BJ (cell line): ENCODE measurements around the gene OXTR. TPM values are rescaled to one million over a fixed set of nuclear protein-coding genes. Genes with fewer than 3 reads are reported as not detected.

Experiments
- CTCF ChIA-PET: fragments of 350-600 bp; formaldehyde crosslinking; extraction: SDS; loops from one replicate; lab custom pipeline; 2021; ENCODE audit warnings: antibody characterized with exemption, inconsistent platforms; lab: Yijun Ruan, JAX
- POLR2A ChIA-PET: fragments of 300-600 bp; sonication (Branson Sonifier 250); formaldehyde crosslinking; extraction: SDS; loops from one replicate; lab custom pipeline; 2021; ENCODE audit warnings: antibody characterized with exemption; lab: Charles Lee
- DNase-seq: peaks from one replicate; pipeline ENCODE4 v3.0.0-alpha.2; 2011; ENCODE audit warnings: low read depth
- H3K27me3 ChIP-seq: 2 replicates; pipeline ENCODE4 v1.6.0; 2011; ENCODE audit warnings: low read length; ENCODE audit not compliant: control insufficient read depth, insufficient read depth
- H3K36me3 ChIP-seq: 2 replicates; pipeline ENCODE4 v1.5.1; 2011; ENCODE audit warnings: low read length; ENCODE audit not compliant: control insufficient read depth, insufficient read depth
- H3K4me3 ChIP-seq: 2 replicates; pipeline ENCODE4 v1.5.1; 2011; ENCODE audit warnings: low read depth, mild to moderate bottlenecking, control low read depth, low read length
- CTCF ChIP-seq: IDR thresholded peaks from 2 replicates; pipeline ENCODE4 v1.5.1; 2011; ENCODE audit warnings: low read depth, mild to moderate bottlenecking, control low read depth, inconsistent platforms, low read length, moderate library complexity; ENCODE audit not compliant: insufficient read depth
- polyA plus RNA-seq: library from polyadenylated mRNA; depleted of rRNA; stranded (reverse); fragments of >200 nt; gene quantifications from 2 replicates; pipeline ENCODE4 v1.2.3, GENCODE V29; 2011

The OXTR gene
- polyA plus RNA-seq, 1 experiment: 195 TPM

- ChIA-PET CTCF (no interaction called here), POLR2A (no interaction called here)
- Histone ChIP-seq H3K4me3 (no peak overlapping the region), H3K36me3 (no peaks in the 10 kb centered on the region), H3K27me3 (no peaks in the 10 kb centered on the region)
- DNase-seq: no peak
- no peak for TF ChIP-seq CTCF
Observed at GRCh38 chr3:8805774-8806173, 36.4 kb upstream of the OXTR start.

GRCh38 chr3:8802256-8802655 lies 32.8 kb upstream of the OXTR start:
- ChIA-PET POLR2A (no interaction called here), CTCF (interaction anchor here (1.8 kb wide), 1 partner anchor 12 kb away, joined by 4 read pairs; no protein-coding TSS in a partner anchor)
- no peak overlapping the region for H3K4me3 ChIP-seq
- TF ChIP-seq CTCF: no peak
- DNase-seq: no peak
- no peaks in the 10 kb centered on the region for H3K27me3 ChIP-seq
- H3K36me3 ChIP-seq: no peaks in the 10 kb centered on the region

- Histone ChIP-seq H3K36me3 (no peaks in the 10 kb centered on the region), H3K4me3 (no peak overlapping the region), H3K27me3 (no peaks in the 10 kb centered on the region)
- TF ChIP-seq CTCF: no peak
- CTCF ChIA-PET: interaction anchor here (0.7 to 1.6 kb wide), 2 partner anchors 14 to 31 kb away, joined by 3 to 4 read pairs; partner anchors contain the start of gene OXTR
- POLR2A ChIA-PET: interaction anchor here (0.6 kb wide), 1 partner anchor 117 kb away, joined by 3 read pairs; no protein-coding TSS in a partner anchor
- DNase-seq: no peak
Observed at GRCh38 chr3:8800016-8800415, 30.6 kb upstream of the OXTR start.

DNA sequence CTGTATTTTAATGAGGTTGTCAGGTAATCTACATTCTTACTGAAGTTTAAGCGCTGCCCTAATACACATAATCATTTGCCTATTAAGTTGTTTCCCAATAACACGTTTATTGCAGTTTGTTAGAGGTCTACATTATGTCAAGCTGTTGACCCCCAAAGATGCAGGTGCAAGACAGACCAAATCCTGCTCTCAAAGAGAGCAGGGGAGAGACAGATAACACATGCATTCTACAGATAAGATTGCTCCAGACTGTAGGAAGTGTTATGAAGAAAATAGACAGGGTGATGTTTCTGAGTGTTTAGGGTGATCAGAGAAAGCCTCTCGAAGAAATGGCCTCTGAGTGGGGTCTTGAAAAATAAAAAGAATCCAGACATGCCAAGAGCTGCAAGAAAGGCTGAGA lies 24.8 kb upstream of the OXTR start:
- no peak overlapping the region for H3K4me3 ChIP-seq
- H3K36me3 ChIP-seq: no peaks in the 10 kb centered on the region
- no peak for TF ChIP-seq CTCF
- CTCF ChIA-PET: interaction anchor here (1.1 to 1.2 kb wide), 2 partner anchors 25 to 93 kb away, joined by 3 to 4 read pairs; partner anchors contain the start of gene OXTR
- POLR2A ChIA-PET: no interaction called here
- DNase-seq: no peak
- no peaks in the 10 kb centered on the region for H3K27me3 ChIP-seq

DNA sequence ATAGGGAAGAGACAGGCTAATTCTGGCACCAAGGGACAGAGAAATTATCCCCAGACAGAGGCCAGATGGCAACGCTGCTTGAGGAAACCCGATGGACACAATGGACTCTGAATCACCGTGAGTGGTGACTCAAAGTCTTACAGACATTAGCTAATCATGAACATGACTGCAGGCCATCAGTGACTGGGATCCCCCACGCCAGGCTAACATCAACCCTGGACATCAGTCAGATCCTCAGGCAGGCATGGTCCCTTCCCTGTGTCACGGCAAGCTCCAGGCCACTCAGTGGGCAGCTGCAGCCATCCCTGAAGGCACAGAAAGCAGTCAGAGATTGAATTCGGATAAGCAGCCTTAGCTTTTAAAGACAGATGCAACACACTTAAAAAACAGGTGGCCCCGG lies 23.8 kb upstream of the OXTR start:
- ChIA-PET POLR2A (no interaction called here), CTCF (interaction anchor here (1.2 to 1.4 kb wide), 2 partner anchors 16 to 94 kb away, joined by 3 read pairs; no protein-coding TSS in a partner anchor)
- DNase-seq: no peak
- H3K27me3 ChIP-seq: no peaks in the 10 kb centered on the region
- no peak for TF ChIP-seq CTCF
- no peaks in the 10 kb centered on the region for H3K36me3 ChIP-seq
- H3K4me3 ChIP-seq: no peak overlapping the region
